GM18858 (cell line): ENCODE results near the gene CSTF3.

ENCODE experiments used
- ATAC-seq: cut with Tn5 transposase; IDR thresholded peaks from one replicate; pipeline ENCODE4 v1.9.1; 2021; ENCODE audit not compliant: unreplicated experiment

CSTF3 gene

GRCh38 chr11:33045551-33046255 lies 115.6 kb downstream of the CSTF3 start:
- no peak for ATAC-seq

- ATAC-seq = no peak
These were observed 117.0 kb downstream of the CSTF3 start for GRCh38 chr11:33044285-33044756.

- ATAC-seq = no peak
These were observed 118.0 kb downstream of the CSTF3 start for GRCh38 chr11:33043221-33043830.

GRCh38 chr11:33040862-33041453 lies 120.3 kb downstream of the CSTF3 start:
- ATAC-seq = no peak

GRCh38 chr11:33040033-33040861 lies 121.0 kb downstream of the CSTF3 start:
- no peak for ATAC-seq

GRCh38 chr11:33039274-33040032 lies 121.8 kb downstream of the CSTF3 start, which contains the start of gene TCP11L1:
TCP11L1 (plus strand) TSS chr11:33039572; CDS start chr11:33043774, 4,202 bp downstream.
- ATAC-seq = peak; percentile 63

- no peak for ATAC-seq
These were observed 126.3 kb downstream of the CSTF3 start for GRCh38 chr11:33035011-33035410.
